H1 (cell line): Measurements from ENCODE around the gene ZMPSTE24. TPM values are rescaled to one million over a fixed set of nuclear protein-coding genes. Genes with fewer than 3 reads are reported as not detected.

Source experiments
- CBX8 ChIP-seq: fragments of 300-800, 300-1000 bp; sonication (generic); IDR thresholded peaks from 2 replicates; pipeline ENCODE4 v1.7.1; 2016; ENCODE audit warnings: low read depth, low read length, borderline replicate concordance
- GABPA ChIP-seq: IDR thresholded peaks from 2 replicates; pipeline ENCODE4 v1.6.1; 2011; ENCODE audit warnings: mild to moderate bottlenecking, low read length, moderate library complexity, borderline replicate concordance; ENCODE audit not compliant: insufficient read depth
- POLR2A ChIP-seq, 2 experiments: IDR thresholded peaks; 1 replicate in 1 of 2; 2 replicates in 1 of 2; pipeline ENCODE4 v1.6.1; 2011; ENCODE audit warnings: low read depth in 2 of 2, low read length in 2 of 2, mild to moderate bottlenecking in 2 of 2; ENCODE audit errors: control extremely low read depth in 1 of 2
- RFX5 ChIP-seq: IDR thresholded peaks from 2 replicates; pipeline ENCODE4 v1.6.1; 2011; ENCODE audit warnings: low read depth, low read length, improper control_type of control experiment, borderline replicate concordance
- polyA plus RNA-seq, 7 experiments: library from polyadenylated mRNA; depleted of rRNA in 3 of 7; stranded (reverse) in 5 of 7; unstranded in 2 of 7; fragments of >200 nt in 5 of 7; fragments of 200-250 nt in 2 of 7; gene quantifications; 1 replicate in 5 of 7; 2 replicates in 1 of 7; 4 replicates in 1 of 7; pipeline versions ENCODE4 v1.2.1 to v1.2.3, GENCODE V29; 2011 to 2013; ENCODE audit warnings: missing spikeins in 2 of 7, mixed read lengths in 2 of 7
- total RNA-seq: library from RNA; stranded (reverse); fragmentation: NEBNext Ultra II Directional; extraction: Animal tissue kit (Norgen Biotek cat#: 25700); gene quantifications from 2 replicates; pipeline ENCODE4 v1.2.1, GENCODE V29; 2021

ZMPSTE24 gene
- total and polyA plus RNA-seq, 2 of the 8 experiments (the other 6 are each of a cell fraction or from before 2014, with no cell fraction given) = 12.7 to 42.9 TPM

GRCh38 chr1:40252601-40253000, 5.4 kb upstream of the ZMPSTE24 start (continued):
- no peak for TF ChIP-seq CBX8
- TF ChIP-seq RFX5 = no peak
- TF ChIP-seq POLR2A (IDR thresholded peaks at IDR 0.05; ENCODE audit: control extremely low read depth in 1 of 2, low read depth in 2 of 2, low read length in 2 of 2) = no peak
- TF ChIP-seq GABPA = no peak
- TF ChIP-seq, all 59 proteins: peak for 0
